ENCODE measurements around the gene SOCS1.

DNA sequence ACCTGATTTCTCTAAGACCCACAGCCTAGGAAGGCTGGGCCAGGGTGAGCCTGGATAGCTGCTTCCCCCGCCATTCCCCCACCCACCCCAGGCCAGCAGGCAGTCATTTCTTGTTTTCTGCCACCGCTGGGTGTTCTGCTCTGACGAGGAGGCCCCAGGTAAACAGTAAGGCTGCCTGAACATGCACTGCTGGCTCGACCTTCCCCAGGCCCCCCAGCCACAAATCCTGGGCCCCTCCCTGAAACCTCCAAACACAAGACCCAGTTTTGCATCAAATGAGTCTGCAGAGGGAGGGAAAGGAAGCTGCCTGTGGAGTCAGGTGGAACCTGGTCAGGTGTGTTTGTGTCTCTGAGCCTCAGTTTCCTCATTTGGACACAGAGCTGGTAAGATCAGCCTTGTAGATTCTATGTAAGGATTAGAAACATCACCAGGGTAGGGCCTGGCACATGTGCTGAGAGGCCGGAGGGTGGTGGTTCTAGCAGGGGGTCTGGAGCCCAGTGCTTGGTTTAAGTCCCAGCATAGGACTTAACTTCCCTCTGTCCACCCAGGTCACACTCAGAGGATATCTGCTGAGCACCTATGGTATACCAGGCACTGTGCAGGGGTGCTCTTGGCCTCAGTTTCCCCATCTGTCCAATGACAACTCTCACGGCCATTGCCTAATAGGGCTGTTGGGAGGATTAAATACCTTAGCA lies 44.0 kb upstream of the SOCS1 start:
- no peak for TF ChIP-seq CTCF (IDR thresholded peaks at IDR 0.05; ENCODE audit: low read length)
- TF ChIP-seq EZH2 (optimal IDR thresholded peaks at IDR 0.05; ENCODE audit: low read depth, low read length) = no peak
- TF ChIP-seq EZH2phosphoT487 (IDR thresholded peaks at IDR 0.05; ENCODE audit: low read length) = no peak

Data from MM.1S (cell line).